ENCODE measurements around the gene PPP2R5E. TPM values are rescaled to one million over a fixed set of nuclear protein-coding genes. Genes with fewer than 3 reads are reported as not detected.

The PPP2R5E gene
- total and polyA plus RNA-seq, 2 donors (not counting 1 experiment from before 2014, with no cell fraction given) = 18.5 to 38.8 TPM

DNA sequence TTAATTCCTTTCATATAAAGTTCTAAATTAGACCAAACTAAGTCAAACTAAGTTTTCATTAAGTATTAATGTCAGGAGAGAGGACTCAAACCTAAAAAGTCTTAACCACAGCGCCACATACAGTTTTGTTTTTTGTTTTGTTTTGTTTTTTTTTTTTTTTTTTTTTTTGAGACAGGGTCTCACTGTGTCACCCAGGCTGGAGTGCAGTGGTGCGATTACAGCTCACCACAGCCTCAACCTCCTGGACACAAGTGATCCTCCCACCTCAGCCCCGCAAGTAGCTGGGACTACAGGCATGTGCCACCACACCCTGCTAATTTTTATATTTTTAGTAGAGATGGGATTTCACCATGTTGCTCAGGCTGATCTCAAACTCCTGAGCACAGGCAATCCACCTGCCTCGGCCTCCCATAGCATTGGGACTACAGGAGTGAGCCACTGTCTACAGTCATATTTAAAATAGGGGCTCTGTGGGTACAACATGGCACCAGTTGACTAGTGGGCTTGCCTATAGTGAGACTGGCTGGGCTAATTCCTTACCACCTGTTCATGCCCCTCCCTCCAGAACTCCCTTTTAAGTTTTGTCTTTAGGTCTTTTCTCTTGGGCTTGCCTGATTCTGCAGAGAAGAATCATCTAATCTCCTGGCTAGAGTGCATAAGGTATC, 110.2 kb downstream of the PPP2R5E start:
- Histone ChIP-seq H2AFZ (ENCODE audit: low read length) (no peak overlapping the region), H3K4me3 (replicated peaks in 1 of 4; ENCODE audit: control extremely low read depth in 1 of 4, insufficient read depth in 1 of 4, low read depth in 3 of 4, low read length in 4 of 4) (no peak overlapping the region), H3K9ac (ENCODE audit: insufficient read depth, low read length) (no peak overlapping the region), H3K27ac (ENCODE audit: insufficient read depth, low read length) (no peak overlapping the region), H3K4me1 (ENCODE audit: control insufficient read depth, extremely low read depth, insufficient read depth, low read length) (peaks cover 18% of the 10 kb centered on the region), H3K79me2 (ENCODE audit: control insufficient read depth, insufficient read depth, low read length) (peaks cover 30% of the 10 kb centered on the region), H3K9me3 (ENCODE audit: control insufficient read depth, insufficient read depth, low read depth, low read length) (no peaks in the 10 kb centered on the region), H3K27me3 (ENCODE audit: control insufficient read depth, insufficient read depth, low read length) (no peaks in the 10 kb centered on the region), H3K4me2 (ENCODE audit: extremely low read depth, insufficient read depth, low read length) (no peak overlapping the region), H4K20me1 (ENCODE audit: control insufficient read depth, extremely low read depth, insufficient read depth, low read length) (no peaks in the 10 kb centered on the region), H3K36me3 (ENCODE audit: control insufficient read depth, insufficient read depth, low read length) (no peaks in the 10 kb centered on the region)
- TF ChIP-seq, protein P1, sequence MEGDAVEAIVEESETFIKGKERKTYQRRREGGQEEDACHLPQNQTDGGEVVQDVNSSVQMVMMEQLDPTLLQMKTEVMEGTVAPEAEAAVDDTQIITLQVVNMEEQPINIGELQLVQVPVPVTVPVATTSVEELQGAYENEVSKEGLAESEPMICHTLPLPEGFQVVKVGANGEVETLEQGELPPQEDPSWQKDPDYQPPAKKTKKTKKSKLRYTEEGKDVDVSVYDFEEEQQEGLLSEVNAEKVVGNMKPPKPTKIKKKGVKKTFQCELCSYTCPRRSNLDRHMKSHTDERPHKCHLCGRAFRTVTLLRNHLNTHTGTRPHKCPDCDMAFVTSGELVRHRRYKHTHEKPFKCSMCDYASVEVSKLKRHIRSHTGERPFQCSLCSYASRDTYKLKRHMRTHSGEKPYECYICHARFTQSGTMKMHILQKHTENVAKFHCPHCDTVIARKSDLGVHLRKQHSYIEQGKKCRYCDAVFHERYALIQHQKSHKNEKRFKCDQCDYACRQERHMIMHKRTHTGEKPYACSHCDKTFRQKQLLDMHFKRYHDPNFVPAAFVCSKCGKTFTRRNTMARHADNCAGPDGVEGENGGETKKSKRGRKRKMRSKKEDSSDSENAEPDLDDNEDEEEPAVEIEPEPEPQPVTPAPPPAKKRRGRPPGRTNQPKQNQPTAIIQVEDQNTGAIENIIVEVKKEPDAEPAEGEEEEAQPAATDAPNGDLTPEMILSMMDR (conservative IDR thresholded peaks at IDR 0.05 in 1 of 2, IDR thresholded peaks at IDR 0.05 in 1 of 2; ENCODE audit: low read depth in 1 of 2, low read length in 2 of 2) = no peak
- TF ChIP-seq EZH2 (IDR thresholded peaks at IDR 0.05; ENCODE audit: low read length, missing control alignments) = no peak
- DNase-seq (ENCODE audit: low read depth in 2 of 2) = no peak

DNA sequence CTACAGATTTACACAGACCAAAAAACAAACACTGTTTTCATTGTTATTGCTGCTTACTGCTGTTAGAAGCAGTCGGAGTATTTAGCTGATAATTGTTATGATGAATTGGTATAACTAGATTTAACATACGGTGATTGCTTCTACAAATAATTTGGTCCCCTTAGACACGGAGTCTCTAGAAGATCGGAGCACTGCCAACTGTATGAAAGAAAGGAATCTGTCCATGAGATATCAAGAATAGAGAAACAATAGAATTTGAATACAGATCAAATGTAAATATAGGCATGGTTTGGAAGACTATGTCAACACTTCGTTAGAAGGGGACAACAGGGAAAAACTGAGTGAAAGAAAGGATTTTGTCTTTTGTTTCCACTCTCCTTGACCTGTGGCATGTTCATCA, 110.9 kb downstream of the PPP2R5E start:
- TF ChIP-seq, protein P1 (conservative IDR thresholded peaks at IDR 0.05 in 1 of 2, IDR thresholded peaks at IDR 0.05 in 1 of 2; ENCODE audit: low read depth in 1 of 2, low read length in 2 of 2) = no peak
- TF ChIP-seq EZH2 (IDR thresholded peaks at IDR 0.05; ENCODE audit: low read length, missing control alignments) = no peak
- H3K79me2 ChIP-seq (ENCODE audit: control insufficient read depth, insufficient read depth, low read length) = peaks cover 28% of the 10 kb centered on the region
- H3K27me3 ChIP-seq (ENCODE audit: control insufficient read depth, insufficient read depth, low read length) = no peaks in the 10 kb centered on the region
- no peak overlapping the region for H3K4me2 ChIP-seq (ENCODE audit: extremely low read depth, insufficient read depth, low read length)
- DNase-seq (ENCODE audit: low read depth in 2 of 2) = no peak
- no peak overlapping the region for H3K27ac ChIP-seq (ENCODE audit: insufficient read depth, low read length)
- peaks cover 13% of the 10 kb centered on the region for H3K4me1 ChIP-seq (ENCODE audit: control insufficient read depth, extremely low read depth, insufficient read depth, low read length)
- no peak overlapping the region for H2AFZ ChIP-seq (ENCODE audit: low read length)
- no peaks in the 10 kb centered on the region for H4K20me1 ChIP-seq (ENCODE audit: control insufficient read depth, extremely low read depth, insufficient read depth, low read length)
- H3K9me3 ChIP-seq (ENCODE audit: control insufficient read depth, insufficient read depth, low read depth, low read length) = no peaks in the 10 kb centered on the region
- H3K4me3 ChIP-seq (replicated peaks in 1 of 4; ENCODE audit: control extremely low read depth in 1 of 4, insufficient read depth in 1 of 4, low read depth in 3 of 4, low read length in 4 of 4) = no peak overlapping the region
- H3K36me3 ChIP-seq (ENCODE audit: control insufficient read depth, insufficient read depth, low read length) = no peaks in the 10 kb centered on the region
- no peak overlapping the region for H3K9ac ChIP-seq (ENCODE audit: insufficient read depth, low read length)

DNA sequence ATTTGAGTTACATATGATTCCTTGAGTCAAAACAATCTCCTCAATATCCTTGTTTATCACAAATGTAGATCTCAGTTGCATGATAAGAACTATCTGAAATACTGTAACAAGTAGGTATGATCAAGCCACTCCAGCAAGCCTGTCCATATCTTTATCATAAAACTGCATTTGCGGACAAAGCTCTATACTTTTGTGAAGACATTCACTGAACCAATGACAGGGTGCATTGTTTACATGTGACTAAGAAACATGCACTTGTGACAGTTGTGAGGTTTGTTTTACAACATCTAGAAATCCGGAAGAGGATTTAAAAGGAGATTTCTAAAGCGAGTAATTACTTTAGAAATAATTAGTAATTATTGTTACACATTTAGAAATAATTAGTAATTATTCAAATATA, 111.7 kb downstream of the PPP2R5E start:
- H3K4me2 ChIP-seq (ENCODE audit: extremely low read depth, insufficient read depth, low read length) = no peak overlapping the region
- no peak overlapping the region for H3K4me3 ChIP-seq (replicated peaks in 1 of 4; ENCODE audit: control extremely low read depth in 1 of 4, insufficient read depth in 1 of 4, low read depth in 3 of 4, low read length in 4 of 4)
- peaks cover 9% of the 10 kb centered on the region for H3K4me1 ChIP-seq (ENCODE audit: control insufficient read depth, extremely low read depth, insufficient read depth, low read length)
- H3K9ac ChIP-seq (ENCODE audit: insufficient read depth, low read length) = no peak overlapping the region
- H4K20me1 ChIP-seq (ENCODE audit: control insufficient read depth, extremely low read depth, insufficient read depth, low read length) = no peaks in the 10 kb centered on the region
- no peaks in the 10 kb centered on the region for H3K36me3 ChIP-seq (ENCODE audit: control insufficient read depth, insufficient read depth, low read length)
- peaks cover 24% of the 10 kb centered on the region for H3K79me2 ChIP-seq (ENCODE audit: control insufficient read depth, insufficient read depth, low read length)
- H3K9me3 ChIP-seq (ENCODE audit: control insufficient read depth, insufficient read depth, low read depth, low read length) = no peaks in the 10 kb centered on the region
- no peak for DNase-seq (ENCODE audit: low read depth in 2 of 2)
- H3K27ac ChIP-seq (ENCODE audit: insufficient read depth, low read length) = no peak overlapping the region
- no peak overlapping the region for H2AFZ ChIP-seq (ENCODE audit: low read length)
- no peak for TF ChIP-seq EZH2 (IDR thresholded peaks at IDR 0.05; ENCODE audit: low read length, missing control alignments)
- TF ChIP-seq, protein P1 (conservative IDR thresholded peaks at IDR 0.05 in 1 of 2, IDR thresholded peaks at IDR 0.05 in 1 of 2; ENCODE audit: low read depth in 1 of 2, low read length in 2 of 2) = no peak
- no peaks in the 10 kb centered on the region for H3K27me3 ChIP-seq (ENCODE audit: control insufficient read depth, insufficient read depth, low read length)
